Measurements from ENCODE around the gene DNAH1. TPM values are rescaled to one million over a fixed set of nuclear protein-coding genes. Genes with fewer than 3 reads are reported as not detected.

The DNAH1 gene
- total RNA-seq, 3 donors from 2014 or later = 9.0 to 25.9 (median 10.9) TPM

DNA sequence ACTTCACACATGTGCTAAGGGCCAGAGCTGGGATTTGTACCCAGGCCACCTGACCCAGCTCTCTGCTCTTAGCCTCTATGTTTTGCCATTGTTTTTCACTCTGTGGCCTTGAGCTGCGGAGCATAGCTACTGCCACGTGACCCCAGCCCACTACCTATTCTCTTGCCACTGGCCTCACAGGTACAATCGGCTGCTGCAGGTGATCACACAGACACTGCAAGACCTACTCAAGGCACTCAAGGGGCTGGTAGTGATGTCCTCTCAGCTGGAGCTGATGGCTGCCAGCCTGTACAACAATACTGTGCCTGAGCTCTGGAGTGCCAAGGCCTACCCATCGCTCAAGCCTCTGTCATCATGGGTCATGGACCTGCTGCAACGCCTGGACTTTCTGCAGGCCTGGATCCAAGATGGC, 82.6 kb downstream of the DNAH1 start:
- TF ChIP-seq, protein P1, sequence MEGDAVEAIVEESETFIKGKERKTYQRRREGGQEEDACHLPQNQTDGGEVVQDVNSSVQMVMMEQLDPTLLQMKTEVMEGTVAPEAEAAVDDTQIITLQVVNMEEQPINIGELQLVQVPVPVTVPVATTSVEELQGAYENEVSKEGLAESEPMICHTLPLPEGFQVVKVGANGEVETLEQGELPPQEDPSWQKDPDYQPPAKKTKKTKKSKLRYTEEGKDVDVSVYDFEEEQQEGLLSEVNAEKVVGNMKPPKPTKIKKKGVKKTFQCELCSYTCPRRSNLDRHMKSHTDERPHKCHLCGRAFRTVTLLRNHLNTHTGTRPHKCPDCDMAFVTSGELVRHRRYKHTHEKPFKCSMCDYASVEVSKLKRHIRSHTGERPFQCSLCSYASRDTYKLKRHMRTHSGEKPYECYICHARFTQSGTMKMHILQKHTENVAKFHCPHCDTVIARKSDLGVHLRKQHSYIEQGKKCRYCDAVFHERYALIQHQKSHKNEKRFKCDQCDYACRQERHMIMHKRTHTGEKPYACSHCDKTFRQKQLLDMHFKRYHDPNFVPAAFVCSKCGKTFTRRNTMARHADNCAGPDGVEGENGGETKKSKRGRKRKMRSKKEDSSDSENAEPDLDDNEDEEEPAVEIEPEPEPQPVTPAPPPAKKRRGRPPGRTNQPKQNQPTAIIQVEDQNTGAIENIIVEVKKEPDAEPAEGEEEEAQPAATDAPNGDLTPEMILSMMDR (IDR thresholded peaks at IDR 0.05) = no peak
- peaks cover 18% of the 10 kb centered on the region for H3K36me3 ChIP-seq (ENCODE audit: low read depth)

DNA sequence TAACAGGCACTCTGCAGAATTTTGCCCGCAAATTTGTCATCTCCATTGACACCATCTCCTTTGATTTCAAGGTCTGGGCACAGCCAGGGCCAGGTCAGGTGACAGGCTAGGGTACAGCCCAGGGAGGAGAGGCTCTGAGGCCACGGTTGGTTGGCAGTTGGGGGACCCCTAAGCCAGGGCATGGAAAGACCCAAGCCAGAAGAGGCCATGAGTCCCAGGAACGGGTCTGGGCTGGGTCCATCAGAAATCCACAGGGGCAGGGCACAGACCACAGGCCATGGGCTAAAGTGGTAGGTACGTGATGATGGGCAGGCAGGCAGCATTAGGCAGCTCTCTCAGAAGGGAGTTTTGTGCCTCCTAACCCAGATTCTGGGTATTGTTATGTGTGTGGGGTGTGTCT, 83.0 kb downstream of the DNAH1 start:
- intact Hi-C loops (cut with DNase I, micrococcal nuclease) = no loop called here
- Histone ChIP-seq H3K4me3 (no peak overlapping the region), H3K36me3 (ENCODE audit: low read depth) (peaks cover 18% of the 10 kb centered on the region), H3K4me1 (ENCODE audit: low read depth) (peaks cover 7% of the 10 kb centered on the region), H3K9me3 (no peaks in the 10 kb centered on the region)
- no peak for ATAC-seq
- TF ChIP-seq, protein P1 (IDR thresholded peaks at IDR 0.05) = no peak
- DNase-seq = peak in 2 of 3 donors; percentile 18 to 35

More for the DNA sequence above, 82.6 kb downstream of the DNAH1 start:
- Histone ChIP-seq H3K4me1 (ENCODE audit: low read depth) (peaks cover 7% of the 10 kb centered on the region), H3K9me3 (no peaks in the 10 kb centered on the region), H3K4me3 (no peak overlapping the region)
- intact Hi-C loops (cut with DNase I, micrococcal nuclease) = no loop called here
- no peak for ATAC-seq
- DNase-seq = peak in 2 of 3 donors; percentile 7 to 13

DNA sequence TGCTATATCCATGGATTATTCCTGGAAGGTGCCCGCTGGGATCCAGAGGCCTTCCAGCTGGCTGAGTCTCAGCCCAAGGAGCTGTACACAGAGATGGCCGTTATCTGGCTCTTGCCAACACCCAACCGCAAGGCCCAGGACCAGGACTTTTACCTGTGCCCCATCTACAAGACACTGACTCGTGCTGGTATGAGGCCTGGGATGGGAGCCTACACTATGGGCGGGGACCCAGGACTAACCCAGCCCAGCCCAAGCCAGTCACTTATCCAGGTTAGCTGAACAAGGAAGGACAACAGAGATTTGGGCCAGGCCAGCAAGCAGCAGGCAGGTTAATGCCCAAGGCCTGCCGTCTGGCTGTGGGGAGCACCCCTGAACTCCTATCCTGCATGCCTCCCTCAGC, 83.5 kb downstream of the DNAH1 start:
- peak; percentile 49 for ATAC-seq
- DNase-seq = peak; percentile 38 to 46 (median 41)
- peaks cover 7% of the 10 kb centered on the region for H3K4me1 ChIP-seq (ENCODE audit: low read depth)
- H3K4me3 ChIP-seq = no peak overlapping the region
- no peaks in the 10 kb centered on the region for H3K9me3 ChIP-seq
- TF ChIP-seq, protein P1 (IDR thresholded peaks at IDR 0.05) = no peak
- intact Hi-C loops (cut with DNase I, micrococcal nuclease) = no loop called here
- peaks cover 18% of the 10 kb centered on the region for H3K36me3 ChIP-seq (ENCODE audit: low read depth)

DNA sequence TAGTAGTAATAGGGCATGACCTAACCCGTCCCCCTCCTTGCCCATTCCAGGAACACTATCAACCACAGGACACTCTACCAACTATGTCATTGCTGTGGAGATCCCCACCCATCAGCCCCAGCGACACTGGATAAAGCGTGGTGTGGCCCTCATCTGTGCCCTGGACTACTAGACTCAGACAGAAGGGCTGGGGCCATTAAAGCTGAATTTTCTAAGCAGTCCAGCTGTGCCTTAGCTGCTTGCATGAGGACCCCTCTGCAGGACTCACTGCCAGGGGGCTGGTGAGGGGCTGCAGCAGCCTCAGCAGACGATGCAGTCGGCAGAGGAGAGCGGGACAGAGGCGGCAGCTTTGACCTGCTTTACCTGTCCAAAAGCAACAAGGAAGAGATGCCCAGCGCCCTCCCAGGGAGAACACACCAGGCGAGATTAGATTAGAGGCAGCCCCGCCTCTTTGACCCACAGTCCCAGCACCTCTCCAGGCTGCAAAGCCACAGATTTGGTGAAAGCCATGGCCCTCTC, 84.2 kb downstream of the DNAH1 start:
- Histone ChIP-seq H3K4me1 (ENCODE audit: low read depth) (peaks cover 7% of the 10 kb centered on the region), H3K9me3 (no peaks in the 10 kb centered on the region), H3K4me3 (no peak overlapping the region), H3K36me3 (ENCODE audit: low read depth) (peaks cover 18% of the 10 kb centered on the region)
- intact Hi-C loops (cut with DNase I, micrococcal nuclease) = no loop called here
- peak; percentile 53 for ATAC-seq
- DNase-seq = peak in 2 of 3 donors; percentile 43 to 50
- TF ChIP-seq, protein P1 (IDR thresholded peaks at IDR 0.05) = no peak

DNA sequence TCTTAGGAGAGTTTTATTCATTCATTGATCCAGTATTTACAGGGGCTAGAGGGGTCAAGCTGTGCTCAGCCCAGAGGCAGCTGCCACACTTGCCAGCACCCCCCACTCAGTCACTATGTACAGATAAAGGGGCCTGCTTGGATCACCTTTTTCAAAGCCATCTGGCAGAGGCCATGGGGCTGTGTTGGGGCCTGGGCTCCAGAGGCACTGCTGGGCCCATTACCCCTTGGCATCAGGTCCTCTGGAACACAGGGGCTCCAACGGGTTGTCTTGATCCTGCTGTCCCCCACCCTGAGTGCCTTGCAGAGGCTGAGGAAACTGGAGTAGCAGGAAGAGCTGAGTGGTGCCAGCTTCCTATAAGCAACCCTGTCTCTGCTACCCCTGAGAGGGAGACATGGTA, 84.9 kb downstream of the DNAH1 start:
- Histone ChIP-seq H3K4me3 (no peak overlapping the region), H3K36me3 (ENCODE audit: low read depth) (peaks cover 18% of the 10 kb centered on the region), H3K4me1 (ENCODE audit: low read depth) (peaks cover 13% of the 10 kb centered on the region), H3K9me3 (no peaks in the 10 kb centered on the region)
- DNase-seq = peak in 2 of 3 donors; percentile 16 to 19
- peak; percentile 2 for ATAC-seq
- intact Hi-C loops (cut with DNase I, micrococcal nuclease) = no loop called here
- TF ChIP-seq, protein P1 (IDR thresholded peaks at IDR 0.05) = no peak

DNA sequence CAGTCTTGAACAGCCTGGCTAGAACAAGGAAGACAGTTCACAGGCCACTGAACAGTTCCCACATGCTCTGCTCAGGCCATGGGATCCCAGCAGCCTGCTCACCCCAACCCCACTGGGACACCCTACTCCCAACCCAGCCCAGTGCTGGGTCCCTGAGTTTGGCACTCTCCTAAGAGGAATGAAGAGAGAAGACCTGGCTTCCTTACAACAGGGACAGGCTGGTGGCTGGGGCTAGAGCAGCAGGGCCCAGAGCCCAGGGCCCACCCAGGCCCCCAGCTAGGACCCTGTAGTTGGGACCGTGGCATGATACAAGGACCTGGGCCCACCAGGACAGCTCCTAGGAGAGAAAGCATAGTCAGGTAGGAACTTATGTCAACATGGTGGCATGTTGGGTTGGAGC, 85.4 kb downstream of the DNAH1 start:
- intact Hi-C loops (cut with DNase I, micrococcal nuclease) = no loop called here
- Histone ChIP-seq H3K9me3 (no peaks in the 10 kb centered on the region), H3K4me3 (no peak overlapping the region), H3K36me3 (ENCODE audit: low read depth) (peaks cover 18% of the 10 kb centered on the region), H3K4me1 (ENCODE audit: low read depth) (peaks cover 16% of the 10 kb centered on the region)
- ATAC-seq (no peak), DNase-seq (peak in 2 of 3 donors; percentile 17 to 18)
- TF ChIP-seq, protein P1 (IDR thresholded peaks at IDR 0.05) = no peak
